Osteocyte (in vitro differentiated cells): ENCODE measurements around the gene GCA. TPM values are rescaled to one million over a fixed set of nuclear protein-coding genes. Genes with fewer than 3 reads are reported as not detected.
A peak's percentile ranks its signal among the peaks of the same experiment; 100 is the strongest.

Experiments
- DNase-seq: peaks from one replicate; pipeline ENCODE4 v3.0.0; 2021; ENCODE audit warnings: mixed read lengths; ENCODE audit not compliant: unreplicated experiment; ENCODE audit errors: extremely low spot score
- H3K27ac Mint-ChIP-seq: one replicate; pipeline ENCODE4 v1.8.0; 2021; ENCODE audit warnings: mild to moderate bottlenecking, mixed read lengths; ENCODE audit not compliant: unreplicated experiment
- H3K27me3 Mint-ChIP-seq: one replicate; pipeline ENCODE4 v1.8.0; 2021; ENCODE audit warnings: mixed read lengths; ENCODE audit not compliant: unreplicated experiment
- H3K36me3 Mint-ChIP-seq: one replicate; pipeline ENCODE4 v1.8.0; 2021; ENCODE audit warnings: mixed read lengths; ENCODE audit not compliant: unreplicated experiment
- H3K4me1 Mint-ChIP-seq: one replicate; pipeline ENCODE4 v1.8.0; 2021; ENCODE audit warnings: mixed read lengths; ENCODE audit not compliant: unreplicated experiment
- H3K4me3 Mint-ChIP-seq: one replicate; pipeline ENCODE4 v1.8.0; 2021; ENCODE audit warnings: mild to moderate bottlenecking, moderate library complexity, mixed read lengths; ENCODE audit not compliant: unreplicated experiment
- H3K9me3 Mint-ChIP-seq: one replicate; pipeline ENCODE4 v1.8.0; 2021; ENCODE audit warnings: mixed read lengths; ENCODE audit not compliant: unreplicated experiment
- CTCF ChIP-seq: fragments of 200-600 bp; sonication (generic); IDR thresholded peaks from 2 replicates; pipeline ENCODE4 v1.5.0; 2021; ENCODE audit warnings: antibody characterized with exemption, mild to moderate bottlenecking, moderate library complexity
- total RNA-seq: library from RNA; stranded (reverse); gene quantifications from 2 replicates; pipeline ENCODE4 v1.2.1, GENCODE V29; 2021

Gene GCA
- total RNA-seq, 1 donor from 2014 or later = 4.0 TPM

GRCh38 chr2:162300266-162300665 is 43.7 kb upstream of the GCA start:
- Mint-ChIP-seq H3K4me1 (no peaks in the 10 kb centered on the region), H3K27me3 (no peaks in the 10 kb centered on the region), H3K4me3 (no peak overlapping the region), H3K27ac (no peak overlapping the region), H3K36me3 (no peaks in the 10 kb centered on the region), H3K9me3 (no peaks in the 10 kb centered on the region)
- TF ChIP-seq CTCF = no peak
- DNase-seq = no peak

GRCh38 chr2:162301151-162301804 is 42.7 kb upstream of the GCA start:
- TF ChIP-seq CTCF = peak; percentile 84
- no peak for DNase-seq

DNA sequence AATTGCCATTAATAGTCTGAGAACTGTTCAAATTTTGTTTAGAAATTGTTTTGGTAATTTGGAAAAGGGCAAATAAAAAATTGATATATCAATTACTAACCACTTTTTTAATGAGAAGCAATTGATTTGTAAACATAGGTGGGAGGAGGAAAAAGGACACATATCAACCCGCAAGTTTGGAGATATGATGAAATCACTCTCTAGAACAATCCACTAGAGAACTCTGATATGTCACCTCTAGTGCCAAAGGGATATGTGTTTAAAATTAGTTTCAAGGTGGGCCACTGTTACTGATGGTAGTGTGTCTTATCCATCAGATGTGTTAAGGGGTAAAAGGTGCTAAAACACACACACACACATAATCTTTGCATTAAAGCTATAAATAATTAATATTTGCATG is 42.1 kb upstream of the GCA start:
- Mint-ChIP-seq H3K9me3 (no peaks in the 10 kb centered on the region), H3K4me3 (no peak overlapping the region), H3K27ac (no peak overlapping the region), H3K27me3 (peaks cover 2% of the 10 kb centered on the region), H3K4me1 (no peaks in the 10 kb centered on the region), H3K36me3 (peaks cover 3% of the 10 kb centered on the region)
- DNase-seq = no peak
- TF ChIP-seq CTCF = no peak

More at GRCh38 chr2:162301151-162301804, 42.7 kb upstream of the GCA start:
- H3K36me3 Mint-ChIP-seq = peaks cover 3% of the 10 kb centered on the region
- H3K27me3 Mint-ChIP-seq = peaks cover 2% of the 10 kb centered on the region
- H3K27ac Mint-ChIP-seq = no peak overlapping the region
- no peak overlapping the region for H3K4me3 Mint-ChIP-seq
- no peaks in the 10 kb centered on the region for H3K9me3 Mint-ChIP-seq
- no peaks in the 10 kb centered on the region for H3K4me1 Mint-ChIP-seq

DNA sequence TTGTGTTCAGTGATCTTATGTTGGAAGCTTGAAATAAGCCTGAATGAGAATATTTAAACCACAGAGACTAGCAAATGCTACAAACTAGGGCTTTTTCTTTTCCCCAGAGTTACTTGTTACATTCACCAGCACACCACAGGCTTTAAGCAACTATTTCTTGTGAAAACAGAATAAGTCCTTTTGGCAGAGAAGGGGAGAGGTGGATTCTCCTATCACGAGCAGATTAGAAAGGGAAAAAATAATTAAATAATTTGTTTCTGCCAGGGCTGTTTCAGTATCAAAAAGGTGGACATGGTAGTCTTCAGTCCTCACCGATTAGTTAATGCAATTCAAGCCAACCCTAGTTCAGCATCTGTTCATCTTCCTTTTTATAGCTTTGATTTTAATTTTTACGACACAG is 38.0 kb upstream of the GCA start:
- no peaks in the 10 kb centered on the region for H3K9me3 Mint-ChIP-seq
- no peak overlapping the region for H3K27ac Mint-ChIP-seq
- no peak overlapping the region for H3K4me3 Mint-ChIP-seq
- H3K27me3 Mint-ChIP-seq = peaks cover 6% of the 10 kb centered on the region
- H3K4me1 Mint-ChIP-seq = no peaks in the 10 kb centered on the region
- H3K36me3 Mint-ChIP-seq = peaks cover 15% of the 10 kb centered on the region
- no peak for TF ChIP-seq CTCF
- no peak for DNase-seq

- H3K27ac Mint-ChIP-seq = no peak overlapping the region
- H3K36me3 Mint-ChIP-seq = peaks cover 15% of the 10 kb centered on the region
- H3K4me1 Mint-ChIP-seq = no peaks in the 10 kb centered on the region
- TF ChIP-seq CTCF = no peak
- no peaks in the 10 kb centered on the region for H3K9me3 Mint-ChIP-seq
- DNase-seq = no peak
- H3K27me3 Mint-ChIP-seq = peaks cover 10% of the 10 kb centered on the region
- no peak overlapping the region for H3K4me3 Mint-ChIP-seq
Observed at GRCh38 chr2:162308747-162309503, 35.0 kb upstream of the GCA start.
